ENCODE measurements around the gene HOMER2.

GRCh38 chr15:82882273-82882928 is 70.1 kb downstream of the HOMER2 start:
- TF ChIP-seq EZH2 (IDR thresholded peaks at IDR 0.05; ENCODE audit: low read depth, unreplicated experiment) (no peak), CTCF (conservative IDR thresholded peaks at IDR 0.05; ENCODE audit: low read depth in 2 of 2) (no peak), ZNF331 (CRISPR knock-in tag; IDR thresholded peaks at IDR 0.05; ENCODE audit: low read depth) (no peak), EZH2phosphoT487 (IDR thresholded peaks at IDR 0.05; ENCODE audit: unreplicated experiment) (no peak), POLR2AphosphoS5 (IDR thresholded peaks at IDR 0.05; ENCODE audit: low read depth) (no peak)
- TF ChIP-seq, protein P1, sequence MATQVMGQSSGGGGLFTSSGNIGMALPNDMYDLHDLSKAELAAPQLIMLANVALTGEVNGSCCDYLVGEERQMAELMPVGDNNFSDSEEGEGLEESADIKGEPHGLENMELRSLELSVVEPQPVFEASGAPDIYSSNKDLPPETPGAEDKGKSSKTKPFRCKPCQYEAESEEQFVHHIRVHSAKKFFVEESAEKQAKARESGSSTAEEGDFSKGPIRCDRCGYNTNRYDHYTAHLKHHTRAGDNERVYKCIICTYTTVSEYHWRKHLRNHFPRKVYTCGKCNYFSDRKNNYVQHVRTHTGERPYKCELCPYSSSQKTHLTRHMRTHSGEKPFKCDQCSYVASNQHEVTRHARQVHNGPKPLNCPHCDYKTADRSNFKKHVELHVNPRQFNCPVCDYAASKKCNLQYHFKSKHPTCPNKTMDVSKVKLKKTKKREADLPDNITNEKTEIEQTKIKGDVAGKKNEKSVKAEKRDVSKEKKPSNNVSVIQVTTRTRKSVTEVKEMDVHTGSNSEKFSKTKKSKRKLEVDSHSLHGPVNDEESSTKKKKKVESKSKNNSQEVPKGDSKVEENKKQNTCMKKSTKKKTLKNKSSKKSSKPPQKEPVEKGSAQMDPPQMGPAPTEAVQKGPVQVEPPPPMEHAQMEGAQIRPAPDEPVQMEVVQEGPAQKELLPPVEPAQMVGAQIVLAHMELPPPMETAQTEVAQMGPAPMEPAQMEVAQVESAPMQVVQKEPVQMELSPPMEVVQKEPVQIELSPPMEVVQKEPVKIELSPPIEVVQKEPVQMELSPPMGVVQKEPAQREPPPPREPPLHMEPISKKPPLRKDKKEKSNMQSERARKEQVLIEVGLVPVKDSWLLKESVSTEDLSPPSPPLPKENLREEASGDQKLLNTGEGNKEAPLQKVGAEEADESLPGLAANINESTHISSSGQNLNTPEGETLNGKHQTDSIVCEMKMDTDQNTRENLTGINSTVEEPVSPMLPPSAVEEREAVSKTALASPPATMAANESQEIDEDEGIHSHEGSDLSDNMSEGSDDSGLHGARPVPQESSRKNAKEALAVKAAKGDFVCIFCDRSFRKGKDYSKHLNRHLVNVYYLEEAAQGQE (IDR thresholded peaks at IDR 0.05; ENCODE audit: unreplicated experiment), result no peak
- TF ChIP-seq, protein P2, sequence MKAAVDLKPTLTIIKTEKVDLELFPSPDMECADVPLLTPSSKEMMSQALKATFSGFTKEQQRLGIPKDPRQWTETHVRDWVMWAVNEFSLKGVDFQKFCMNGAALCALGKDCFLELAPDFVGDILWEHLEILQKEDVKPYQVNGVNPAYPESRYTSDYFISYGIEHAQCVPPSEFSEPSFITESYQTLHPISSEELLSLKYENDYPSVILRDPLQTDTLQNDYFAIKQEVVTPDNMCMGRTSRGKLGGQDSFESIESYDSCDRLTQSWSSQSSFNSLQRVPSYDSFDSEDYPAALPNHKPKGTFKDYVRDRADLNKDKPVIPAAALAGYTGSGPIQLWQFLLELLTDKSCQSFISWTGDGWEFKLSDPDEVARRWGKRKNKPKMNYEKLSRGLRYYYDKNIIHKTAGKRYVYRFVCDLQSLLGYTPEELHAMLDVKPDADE (IDR thresholded peaks at IDR 0.05), result no peak

Measured in GM23338 (cell line).